B cell (primary cell): Measurements from ENCODE around the gene LALBA. TPM values are rescaled to one million over a fixed set of nuclear protein-coding genes. Genes with fewer than 3 reads are reported as not detected.

ENCODE experiments used
- ATAC-seq: fragments of 200-7000 bp; cut with Tn5 transposase; one replicate; pipeline ENCODE4 v1.10.0; 2021; ENCODE audit warnings: low read depth, mild to moderate bottlenecking, moderate number of reproducible peaks, moderate library complexity
- CTCF ChIA-PET: fragments of 350-600 bp; sonication (Branson Sonifier 250); formaldehyde crosslinking; loops from one replicate; lab custom pipeline; 2021; ENCODE audit warnings: antibody characterized with exemption, inconsistent platforms; lab: Charles Lee
- POLR2A ChIA-PET: fragments of 350-600 bp; sonication (Branson Sonifier 250); formaldehyde crosslinking; loops from one replicate; lab custom pipeline; 2021; ENCODE audit warnings: antibody characterized with exemption; lab: Charles Lee
- DNase-seq: peaks from one replicate; pipeline ENCODE4 v3.0.0; 2013
- H2AFZ ChIP-seq: 2 replicates; pipeline ENCODE4 v1.6.1; 2012; ENCODE audit warnings: mild to moderate bottlenecking, low read depth, low read length; ENCODE audit not compliant: insufficient read depth, poor library complexity, severe bottlenecking
- H3K27ac ChIP-seq, 2 donors: 1 replicate in 1 of 2; 2 replicates in 1 of 2; pipeline ENCODE4 v1.5.1; 2012 to 2013; ENCODE audit warnings: low read length in 2 of 2, mild to moderate bottlenecking in 2 of 2, moderate library complexity in 1 of 2
- H3K27me3 ChIP-seq, 4 experiments: fragments of 200-600 bp in 1 of 4; sonication (generic) in 1 of 4; replicated peaks in 1 of 4; 1 replicate in 2 of 4; 2 replicates in 2 of 4; pipeline versions ENCODE4 v1.6.1 to v1.7.0; 2013 to 2016; ENCODE audit warnings: low read length in 3 of 4, mild to moderate bottlenecking in 2 of 4, mixed read lengths in 1 of 4, moderate library complexity in 1 of 4; ENCODE audit not compliant: insufficient read depth in 4 of 4, control insufficient read depth in 3 of 4; ENCODE audit errors: control extremely low read depth in 1 of 4
- H3K36me3 ChIP-seq, 2 experiments: replicated peaks in 1 of 2; 1 replicate in 1 of 2; 2 replicates in 1 of 2; pipeline versions ENCODE4 v1.6.1 to v1.7.1; 2013; ENCODE audit warnings: low read length in 1 of 2; ENCODE audit not compliant: insufficient read depth in 2 of 2, control insufficient read depth in 1 of 2; ENCODE audit errors: control extremely low read depth in 1 of 2, extremely low read depth in 1 of 2
- H3K4me1 ChIP-seq, 2 donors: fragments of 200-600 bp in 1 of 2; sonication (generic) in 1 of 2; 1 replicate in 1 of 2; 2 replicates in 1 of 2; pipeline versions ENCODE4 v1.5.1 to v1.6.1; 2013 to 2017; ENCODE audit warnings: low read length in 2 of 2; ENCODE audit not compliant: control insufficient read depth in 2 of 2, insufficient read depth in 2 of 2
- H3K4me2 ChIP-seq: replicated peaks from 2 replicates; pipeline ENCODE3; 2012; ENCODE audit warnings: mild to moderate bottlenecking, low read depth, low read length; ENCODE audit not compliant: poor library complexity, severe bottlenecking
- H3K4me3 ChIP-seq, 5 experiments: fragments of 200-600 bp in 1 of 5; sonication (generic) in 1 of 5; 1 replicate in 3 of 5; 2 replicates in 2 of 5; pipeline versions ENCODE4 v1.5.1 to v1.7.0; 2011 to 2016; ENCODE audit warnings: low read length in 4 of 5, mild to moderate bottlenecking in 4 of 5, low read depth in 2 of 5, control low read depth in 1 of 5, moderate library complexity in 1 of 5; ENCODE audit not compliant: insufficient read depth in 1 of 5; ENCODE audit errors: control extremely low read depth in 1 of 5, extremely low read depth in 1 of 5
- H3K79me2 ChIP-seq: fragments of 200-600 bp; sonication (generic); one replicate; pipeline ENCODE4 v1.6.0; 2016; ENCODE audit warnings: low read length; ENCODE audit not compliant: control insufficient read depth, insufficient read depth
- H3K9ac ChIP-seq: fragments of 200-600 bp; sonication (generic); 2 replicates; pipeline ENCODE4 v1.6.1; 2017; ENCODE audit warnings: mild to moderate bottlenecking, low read length, moderate library complexity
- H3K9me3 ChIP-seq, 3 donors: one replicate each; pipeline versions ENCODE4 v1.6.1 to v1.7.1; 2013; ENCODE audit warnings: low read length in 2 of 3; ENCODE audit not compliant: control insufficient read depth in 2 of 3, insufficient read depth in 1 of 3; ENCODE audit errors: control extremely low read depth in 1 of 3
- H4K20me1 ChIP-seq: 2 replicates; pipeline ENCODE4 v1.6.0; 2012; ENCODE audit warnings: mild to moderate bottlenecking, low read length; ENCODE audit not compliant: insufficient read depth, control insufficient read depth, poor library complexity, severe bottlenecking
- H3K27ac Mint-ChIP-seq: one replicate; pipeline ENCODE4 v1.8.0; 2021; ENCODE audit warnings: mixed read lengths
- H3K27me3 Mint-ChIP-seq: one replicate; pipeline ENCODE4 v1.8.0; 2021; ENCODE audit warnings: mixed read lengths
- H3K4me1 Mint-ChIP-seq: one replicate; pipeline ENCODE4 v1.8.0; 2021; ENCODE audit warnings: mixed read lengths
- H3K4me3 Mint-ChIP-seq: one replicate; pipeline ENCODE4 v1.8.0; 2021; ENCODE audit warnings: mixed read lengths
- H3K9me3 Mint-ChIP-seq: one replicate; pipeline ENCODE4 v1.8.0; 2022; ENCODE audit warnings: mixed read lengths; ENCODE audit not compliant: insufficient read depth
- CTCF ChIP-seq: fragments of 200-600 bp; IDR thresholded peaks from one replicate; pipeline ENCODE4 v1.8.0; 2022; ENCODE audit warnings: antibody characterized with exemption, mild to moderate bottlenecking
- EZH2 ChIP-seq: IDR thresholded peaks from 2 replicates; pipeline ENCODE4 v1.6.1; 2012; ENCODE audit warnings: borderline replicate concordance, low read depth, mild to moderate bottlenecking, moderate library complexity, low read length; ENCODE audit not compliant: insufficient read depth, poor library complexity, severe bottlenecking
- WGBS: methylation state at CpG from one replicate; pipeline ENCODE4 v1.1.5; 2013; ENCODE audit warnings: missing lambda C conversion rate; ENCODE audit not compliant: insufficient coverage; 5-methylcytosine and 5-hydroxymethylcytosine counted together
- intact Hi-C: fragments of 100-400 bp; cut with micrococcal nuclease; formaldehyde crosslinking; loops from one replicate; pipeline ENCODE4 v1.10.0; 2022
- polyA plus RNA-seq: library from polyadenylated mRNA; depleted of rRNA; stranded (reverse); fragments of >200 nt; gene quantifications from 2 replicates; pipeline ENCODE4 v1.2.3, GENCODE V29; 2012
- total RNA-seq, 2 donors: library from RNA; stranded (reverse); fragments of 120-200 nt in 1 of 2; gene quantifications; 1 replicate in 1 of 2; 2 replicates in 1 of 2; pipeline versions ENCODE4 v1.2.3 to v1.2.4, GENCODE V29; 2013 to 2022

The LALBA gene
- total and polyA plus RNA-seq, 2 donors (not counting 1 experiment from before 2014, with no cell fraction given): not detected

DNA sequence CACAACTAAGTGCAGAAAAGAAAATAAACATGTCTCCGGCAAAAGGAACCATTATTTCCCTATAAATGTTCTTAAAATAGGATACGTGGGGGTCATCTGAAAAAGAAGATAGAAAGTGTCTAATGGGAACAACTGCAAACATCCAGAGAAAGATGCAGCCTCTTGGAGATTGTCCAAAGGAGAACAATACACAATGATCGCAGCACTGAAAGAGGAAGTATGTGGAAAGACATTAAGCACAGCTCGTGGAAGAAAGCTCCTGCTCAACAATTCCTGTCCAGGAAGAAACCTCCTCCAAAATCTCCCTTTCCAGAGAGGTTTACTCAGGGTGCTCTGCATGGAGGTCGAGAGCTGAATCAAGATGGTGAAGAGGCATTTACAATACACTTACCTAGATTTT, 2.5 kb upstream of the LALBA start:
- H2AFZ ChIP-seq: no peak overlapping the region
- H3K36me3 ChIP-seq: no peaks in the 10 kb centered on the region
- no peaks in the 10 kb centered on the region for H3K79me2 ChIP-seq
- no peaks in the 10 kb centered on the region for H4K20me1 ChIP-seq
- POLR2A ChIA-PET: no interaction called here
- no peaks in the 10 kb centered on the region for H3K9me3 ChIP-seq
- TF ChIP-seq EZH2 (no peak), CTCF (no peak)
- ATAC-seq: no peak
- DNase-seq: no peak
- no peak overlapping the region for H3K4me2 ChIP-seq
- no peaks in the 10 kb centered on the region for H3K4me1 Mint-ChIP-seq
- 0% methylated on average over 1 of the region's 5 CpGs for WGBS
- no peak overlapping the region for H3K27ac Mint-ChIP-seq
- H3K27me3 Mint-ChIP-seq: peaks cover 27% of the 10 kb centered on the region
- intact Hi-C loops: no loop called here
- no peak overlapping the region for H3K4me3 Mint-ChIP-seq
- H3K4me3 ChIP-seq: no peak overlapping the region
- H3K27ac ChIP-seq: no peak overlapping the region
- peaks cover 0 to 7% (median 0%) of the 10 kb centered on the region in 4 experiments for H3K27me3 ChIP-seq
- no peak overlapping the region for H3K9ac ChIP-seq
- CTCF ChIA-PET: no interaction called here
- no peaks in the 10 kb centered on the region for H3K4me1 ChIP-seq
- no peaks in the 10 kb centered on the region for H3K9me3 Mint-ChIP-seq

GRCh38 chr12:48567731-48568130, 2.1 kb downstream of the LALBA start:
- Histone ChIP-seq H3K79me2 (no peaks in the 10 kb centered on the region), H4K20me1 (no peaks in the 10 kb centered on the region), H2AFZ (no peak overlapping the region), H3K36me3 (no peaks in the 10 kb centered on the region), H3K4me2 (no peak overlapping the region), H3K27ac (no peak overlapping the region), H3K4me1 (no peaks in the 10 kb centered on the region), H3K9ac (no peak overlapping the region), H3K4me3 (no peak overlapping the region), H3K27me3 (peaks cover 0 to 4% (median 1%) of the 10 kb centered on the region in 4 experiments), H3K9me3 (no peaks in the 10 kb centered on the region)
- no peaks in the 10 kb centered on the region for H3K4me1 Mint-ChIP-seq
- no peak for ATAC-seq
- POLR2A ChIA-PET: no interaction called here
- H3K27me3 Mint-ChIP-seq: peaks cover 25% of the 10 kb centered on the region
- CTCF ChIA-PET: no interaction called here
- 100% methylated on average over 1 of the region's 4 CpGs for WGBS
- H3K27ac Mint-ChIP-seq: no peak overlapping the region
- TF ChIP-seq CTCF: no peak
- TF ChIP-seq EZH2: no peak
- intact Hi-C loops: no loop called here
- H3K9me3 Mint-ChIP-seq: no peaks in the 10 kb centered on the region
- DNase-seq: no peak
- no peak overlapping the region for H3K4me3 Mint-ChIP-seq
